Muscle layer of colon (tissue), 2 donors: Measurements from ENCODE around the gene MYO18A.

ENCODE experiments used
- H3K27ac ChIP-seq: one replicate; pipeline ENCODE4 v1.7.0; 2013; ENCODE audit warnings: low read depth, mild to moderate bottlenecking, low read length, moderate library complexity
- H3K27me3 ChIP-seq, 2 donors: one replicate each; pipeline ENCODE4 v1.7.0; 2013; ENCODE audit warnings: low read length in 2 of 2, mild to moderate bottlenecking in 2 of 2; ENCODE audit not compliant: insufficient read depth in 2 of 2, control insufficient read depth in 1 of 2
- H3K36me3 ChIP-seq: one replicate; pipeline ENCODE4 v1.7.0; 2013; ENCODE audit warnings: mild to moderate bottlenecking, low read length; ENCODE audit not compliant: insufficient read depth
- H3K4me1 ChIP-seq: one replicate; pipeline ENCODE4 v1.7.0; 2013; ENCODE audit warnings: mild to moderate bottlenecking, low read length; ENCODE audit not compliant: insufficient read depth
- H3K4me3 ChIP-seq, 2 donors: one replicate each; pipeline ENCODE4 v1.7.0; 2013; ENCODE audit warnings: low read length in 2 of 2, low read depth in 1 of 2, mild to moderate bottlenecking in 1 of 2, moderate library complexity in 1 of 2
- H3K9ac ChIP-seq: one replicate; pipeline ENCODE4 v1.7.0; 2013; ENCODE audit warnings: low read length
- H3K9me3 ChIP-seq: one replicate; pipeline ENCODE4 v1.7.0; 2013; ENCODE audit warnings: mild to moderate bottlenecking, low read length
- donor health status: abdominal sarcoma.
- donor health status: Adenocarcinoma of cecum.

Gene MYO18A

GRCh38 chr17:29129731-29130130 is 50.5 kb downstream of the MYO18A start:
- no peak overlapping the region for H3K9ac ChIP-seq
- H3K27ac ChIP-seq, result no peak overlapping the region
- no peaks in the 10 kb centered on the region for H3K36me3 ChIP-seq
- no peak overlapping the region for H3K4me3 ChIP-seq
- no peaks in the 10 kb centered on the region for H3K27me3 ChIP-seq
- peaks cover 12% of the 10 kb centered on the region for H3K4me1 ChIP-seq
- no peaks in the 10 kb centered on the region for H3K9me3 ChIP-seq

- H3K4me3 ChIP-seq, result no peak overlapping the region
- peaks cover 6% of the 10 kb centered on the region for H3K4me1 ChIP-seq
- H3K27me3 ChIP-seq, result no peaks in the 10 kb centered on the region
- H3K9me3 ChIP-seq, result no peaks in the 10 kb centered on the region
- no peak overlapping the region for H3K27ac ChIP-seq
- no peak overlapping the region for H3K9ac ChIP-seq
- H3K36me3 ChIP-seq, result no peaks in the 10 kb centered on the region
Measured at GRCh38 chr17:29127840-29128239, 52.4 kb downstream of the MYO18A start.

GRCh38 chr17:29126268-29126930 is 53.8 kb downstream of the MYO18A start:
- Histone ChIP-seq H3K9ac (no peak overlapping the region), H3K4me3 (no peak overlapping the region), H3K27me3 (no peaks in the 10 kb centered on the region), H3K36me3 (peaks cover 8% of the 10 kb centered on the region), H3K27ac (no peak overlapping the region), H3K4me1 (no peaks in the 10 kb centered on the region), H3K9me3 (no peaks in the 10 kb centered on the region)

GRCh38 chr17:29125651-29126050 is 54.5 kb downstream of the MYO18A start:
- Histone ChIP-seq H3K4me3 (no peak overlapping the region), H3K4me1 (no peaks in the 10 kb centered on the region), H3K27ac (no peak overlapping the region), H3K27me3 (no peaks in the 10 kb centered on the region), H3K9me3 (no peaks in the 10 kb centered on the region), H3K9ac (no peak overlapping the region), H3K36me3 (peaks cover 16% of the 10 kb centered on the region)

- Histone ChIP-seq H3K36me3 (peaks cover 23% of the 10 kb centered on the region), H3K9ac (no peak overlapping the region), H3K4me1 (no peaks in the 10 kb centered on the region), H3K9me3 (no peaks in the 10 kb centered on the region), H3K4me3 (no peak overlapping the region), H3K27ac (no peak overlapping the region), H3K27me3 (no peaks in the 10 kb centered on the region)
Measured at GRCh38 chr17:29124925-29125273, 55.3 kb downstream of the MYO18A start.

GRCh38 chr17:29124135-29124924 is 55.9 kb downstream of the MYO18A start:
- no peak overlapping the region for H3K9ac ChIP-seq
- H3K27me3 ChIP-seq, result no peaks in the 10 kb centered on the region
- H3K27ac ChIP-seq, result no peak overlapping the region
- no peak overlapping the region for H3K4me3 ChIP-seq
- H3K9me3 ChIP-seq, result no peaks in the 10 kb centered on the region
- no peaks in the 10 kb centered on the region for H3K4me1 ChIP-seq
- H3K36me3 ChIP-seq, result peaks cover 26% of the 10 kb centered on the region

GRCh38 chr17:29123111-29123510 is 57.1 kb downstream of the MYO18A start:
- no peaks in the 10 kb centered on the region for H3K9me3 ChIP-seq
- H3K36me3 ChIP-seq, result peaks cover 38% of the 10 kb centered on the region
- no peaks in the 10 kb centered on the region for H3K4me1 ChIP-seq
- H3K9ac ChIP-seq, result no peak overlapping the region
- no peaks in the 10 kb centered on the region for H3K27me3 ChIP-seq
- H3K27ac ChIP-seq, result no peak overlapping the region
- no peak overlapping the region for H3K4me3 ChIP-seq

- H3K27me3 ChIP-seq, result no peaks in the 10 kb centered on the region
- H3K27ac ChIP-seq, result no peak overlapping the region
- no peak overlapping the region for H3K9ac ChIP-seq
- H3K36me3 ChIP-seq, result peaks cover 39% of the 10 kb centered on the region
- H3K4me1 ChIP-seq, result no peaks in the 10 kb centered on the region
- no peaks in the 10 kb centered on the region for H3K9me3 ChIP-seq
- H3K4me3 ChIP-seq, result no peak overlapping the region
Measured at GRCh38 chr17:29121442-29121841, 58.8 kb downstream of the MYO18A start.

GRCh38 chr17:29120433-29120832 is 59.8 kb downstream of the MYO18A start:
- H3K36me3 ChIP-seq, result peaks cover 39% of the 10 kb centered on the region
- H3K9me3 ChIP-seq, result no peaks in the 10 kb centered on the region
- no peak overlapping the region for H3K4me3 ChIP-seq
- no peaks in the 10 kb centered on the region for H3K4me1 ChIP-seq
- no peak overlapping the region for H3K9ac ChIP-seq
- H3K27me3 ChIP-seq, result no peaks in the 10 kb centered on the region
- no peak overlapping the region for H3K27ac ChIP-seq

- H3K9ac ChIP-seq, result no peak overlapping the region
- no peak overlapping the region for H3K4me3 ChIP-seq
- H3K36me3 ChIP-seq, result peaks cover 43% of the 10 kb centered on the region
- no peaks in the 10 kb centered on the region for H3K9me3 ChIP-seq
- no peaks in the 10 kb centered on the region for H3K27me3 ChIP-seq
- H3K27ac ChIP-seq, result no peak overlapping the region
- no peaks in the 10 kb centered on the region for H3K4me1 ChIP-seq
Measured at GRCh38 chr17:29119265-29119664, 60.9 kb downstream of the MYO18A start.

GRCh38 chr17:29116804-29117753 is 63.1 kb downstream of the MYO18A start:
- no peaks in the 10 kb centered on the region for H3K9me3 ChIP-seq
- peaks cover 6% of the 10 kb centered on the region for H3K4me1 ChIP-seq
- no peak overlapping the region for H3K27ac ChIP-seq
- peaks cover 45% of the 10 kb centered on the region for H3K36me3 ChIP-seq
- H3K27me3 ChIP-seq, result no peaks in the 10 kb centered on the region
- no peak overlapping the region for H3K9ac ChIP-seq
- H3K4me3 ChIP-seq, result no peak overlapping the region
